SK-N-SH (cell line): ENCODE measurements around the gene SPRED1. TPM values are rescaled to one million over a fixed set of nuclear protein-coding genes. Genes with fewer than 3 reads are reported as not detected.

Experiments
- CTCF ChIA-PET: fragments of 300-600, 350-600 bp; formaldehyde crosslinking; extraction: SDS; loops from one replicate; lab custom pipeline; 2021; lab: Yijun Ruan, JAX
- POLR2A ChIA-PET: fragments of 350-600 bp; sonication (Branson Sonifier 250); formaldehyde crosslinking; extraction: SDS; loops from one replicate; lab custom pipeline; 2020; ENCODE audit warnings: antibody characterized with exemption, inconsistent platforms; lab: Yijun Ruan, JAX
- DNase-seq: peaks from one replicate; pipeline ENCODE4 v3.0.0; 2012
- H2AFZ ChIP-seq: fragments of 200-600 bp; sonication (generic); 2 replicates; pipeline ENCODE4 v1.8.1; 2016; ENCODE audit warnings: antibody characterized with exemption, mild to moderate bottlenecking, low read depth
- H3F3A ChIP-seq: fragments of 200-600 bp; sonication (generic); replicated peaks from 2 replicates; pipeline ENCODE3; 2016; ENCODE audit warnings: antibody characterized with exemption, mild to moderate bottlenecking; ENCODE audit not compliant: insufficient read depth
- H3K27ac ChIP-seq, 2 experiments: fragments of 200-500 bp in 1 of 2; fragments of 200-600 bp in 1 of 2; sonication (Bioruptor generic) in 1 of 2; sonication (generic), shearing (Covaris generic) in 1 of 2; 2 replicates each; pipeline versions ENCODE4 v1.5.1 to v1.6.1; 2014 to 2016; ENCODE audit warnings: low read depth in 2 of 2, inconsistent platforms in 1 of 2, low read length in 1 of 2, mild to moderate bottlenecking in 1 of 2, mixed read lengths in 1 of 2
- H3K27me3 ChIP-seq: fragments of 200-600 bp; sonication (generic), shearing (Covaris generic); 2 replicates; pipeline ENCODE4 v1.6.1; 2016; ENCODE audit warnings: mixed run types; ENCODE audit not compliant: insufficient read depth
- H3K36me3 ChIP-seq, 2 experiments: fragments of 200-500 bp in 1 of 2; fragments of 200-600 bp in 1 of 2; sonication (Bioruptor generic) in 1 of 2; sonication (generic) in 1 of 2; replicated peaks in 1 of 2; 2 replicates each; pipeline versions ENCODE3 to v1.5.1; 2014 to 2016; ENCODE audit warnings: low read length in 1 of 2, mild to moderate bottlenecking in 1 of 2; ENCODE audit not compliant: insufficient read depth in 2 of 2, control insufficient read depth in 1 of 2
- H3K4me1 ChIP-seq, 2 experiments: fragments of 200-500 bp in 1 of 2; fragments of 200-600 bp in 1 of 2; sonication (Bioruptor generic) in 1 of 2; sonication (generic), shearing (Covaris generic) in 1 of 2; 2 replicates each; pipeline versions ENCODE4 v1.5.1 to v1.6.1; 2014 to 2016; ENCODE audit warnings: low read depth in 1 of 2, low read length in 1 of 2, mixed run types in 1 of 2; ENCODE audit not compliant: insufficient read depth in 2 of 2, control insufficient read depth in 1 of 2
- H3K4me2 ChIP-seq: fragments of 200-600 bp; sonication (generic), shearing (Covaris generic); 2 replicates; pipeline ENCODE4 v1.6.1; 2017; ENCODE audit warnings: mixed run types
- H3K4me3 ChIP-seq, 2 experiments: fragments of 200-500 bp in 1 of 2; fragments of 200-600 bp in 1 of 2; sonication (Bioruptor generic) in 1 of 2; sonication (generic), shearing (Covaris generic) in 1 of 2; 2 replicates each; pipeline versions ENCODE4 v1.5.1 to v1.8.1; 2014 to 2016; ENCODE audit warnings: low read depth in 2 of 2, inconsistent platforms in 1 of 2, low read length in 1 of 2, mild to moderate bottlenecking in 1 of 2, mixed read lengths in 1 of 2, moderate library complexity in 1 of 2
- H3K79me2 ChIP-seq: fragments of 200-600 bp; sonication (generic); 2 replicates; pipeline ENCODE4 v1.8.1; 2017; ENCODE audit warnings: mild to moderate bottlenecking; ENCODE audit not compliant: insufficient read depth
- H3K9ac ChIP-seq: fragments of 200-600 bp; sonication (generic); 2 replicates; pipeline ENCODE4 v1.6.1; 2017; ENCODE audit warnings: mixed run types
- H3K9me2 ChIP-seq: fragments of 200-600 bp; sonication (generic); 2 replicates; pipeline ENCODE4 v1.6.1; 2017; ENCODE audit warnings: mixed run types
- H3K9me3 ChIP-seq: fragments of 200-600 bp; sonication (generic); 2 replicates; pipeline ENCODE4 v1.6.1; 2017; ENCODE audit warnings: mixed run types, mild to moderate bottlenecking, moderate library complexity
- H4K20me1 ChIP-seq: fragments of 200-600 bp; sonication (generic); 2 replicates; pipeline ENCODE4 v1.6.1; 2017; ENCODE audit warnings: mild to moderate bottlenecking, mixed run types; ENCODE audit not compliant: insufficient read depth
- EZH2phosphoT487 ChIP-seq: fragments of 200-600 bp; sonication (generic); IDR thresholded peaks from 2 replicates; pipeline ENCODE4 v1.6.1; 2017; ENCODE audit warnings: low read depth, mixed run types, mild to moderate bottlenecking, antibody characterized with exemption, moderate library complexity, borderline replicate concordance
- FOSL2 ChIP-seq: IDR thresholded peaks from 2 replicates; pipeline ENCODE4 v1.4.0; 2012; ENCODE audit warnings: low read depth, mild to moderate bottlenecking, moderate library complexity, borderline replicate concordance
- FOXM1 ChIP-seq: IDR thresholded peaks from 2 replicates; pipeline ENCODE4 v1.4.0; 2012; ENCODE audit warnings: low read depth, mild to moderate bottlenecking
- MAX ChIP-seq: IDR thresholded peaks from 2 replicates; pipeline ENCODE4 v1.4.0; 2012; ENCODE audit warnings: low read depth
- MEF2A ChIP-seq: IDR thresholded peaks from 2 replicates; pipeline ENCODE4 v1.4.0; 2012; ENCODE audit warnings: low read depth, borderline replicate concordance
- NRF1 ChIP-seq: IDR thresholded peaks from 2 replicates; pipeline ENCODE4 v1.6.1; 2012; ENCODE audit warnings: low read depth, mild to moderate bottlenecking, low read length
- POLR2AphosphoS5 ChIP-seq: IDR thresholded peaks from 2 replicates; pipeline ENCODE4 v1.6.1; 2012; ENCODE audit warnings: low read depth, low read length
- RAD21 ChIP-seq: IDR thresholded peaks from 2 replicates; pipeline ENCODE4 v1.6.1; 2012; ENCODE audit warnings: mild to moderate bottlenecking, low read length
- TCF12 ChIP-seq: IDR thresholded peaks from 2 replicates; pipeline ENCODE4 v1.4.0; 2012
- TEAD4 ChIP-seq: IDR thresholded peaks from 2 replicates; pipeline ENCODE4 v1.4.0; 2012; ENCODE audit warnings: mild to moderate bottlenecking, borderline replicate concordance; ENCODE audit not compliant: insufficient read depth
- YY1 ChIP-seq: IDR thresholded peaks from 2 replicates; pipeline ENCODE4 v1.4.0; 2012; ENCODE audit warnings: low read depth, mild to moderate bottlenecking
- WGBS: methylation state at CpG from one replicate; pipeline ENCODE4 v1.1.6; 2017; ENCODE audit warnings: low lambda C conversion rate; 5-methylcytosine and 5-hydroxymethylcytosine counted together
- polyA plus RNA-seq, 3 experiments: library from polyadenylated mRNA; depleted of rRNA; stranded (reverse); fragments of >200 nt; gene quantifications; 2 replicates each; pipeline ENCODE4 v1.2.3, GENCODE V29; 2012
- TF ChIP-seq, protein P1 (sequence below): fragments of 200-600 bp; sonication (generic); IDR thresholded peaks from 2 replicates; pipeline ENCODE4 v1.6.1; 2017; ENCODE audit warnings: antibody characterized with exemption, mild to moderate bottlenecking, moderate library complexity
- TF ChIP-seq, protein P2 (sequence below): IDR thresholded peaks from 2 replicates; pipeline ENCODE4 v1.6.1; 2012; ENCODE audit warnings: mild to moderate bottlenecking, low read depth, low read length, moderate library complexity

The SPRED1 gene
- polyA plus RNA-seq, 1 of the 3 experiments (the other 2 are of a cell fraction) = 4.4 TPM

- H3K36me3 ChIP-seq = peaks cover 0 to 11% of the 10 kb centered on the region in 2 experiments
- H4K20me1 ChIP-seq = peaks cover 100% of the 10 kb centered on the region
- peaks cover 7% of the 10 kb centered on the region for H3F3A ChIP-seq
- peaks cover 0 to 2% of the 10 kb centered on the region in 2 experiments; a peak in 2 of 4 replicates for H3K4me1 ChIP-seq
- no peaks in the 10 kb centered on the region for H3K9me3 ChIP-seq
- H2AFZ ChIP-seq = no peak overlapping the region
- no peak overlapping the region for H3K4me2 ChIP-seq
- H3K27me3 ChIP-seq = no peaks in the 10 kb centered on the region
- no peak overlapping the region for H3K27ac ChIP-seq
- no peak overlapping the region for H3K4me3 ChIP-seq
- H3K9ac ChIP-seq = no peak overlapping the region
- POLR2A ChIA-PET = no interaction called here
- CTCF ChIA-PET = interaction anchor here (1.2 kb wide), 1 partner anchor 13 kb away, joined by 4 read pairs; no protein-coding TSS in a partner anchor
- WGBS = 85% methylated on average over 8 of the region's 8 CpGs
- peaks cover 100% of the 10 kb centered on the region for H3K79me2 ChIP-seq
- H3K9me2 ChIP-seq = no peaks in the 10 kb centered on the region
- TF ChIP-seq MAX (no peak), NRF1 (no peak), POLR2AphosphoS5 (no peak), EZH2phosphoT487 (no peak), TEAD4 (no peak), FOXM1 (no peak), MEF2A (no peak), FOSL2 (no peak), RAD21 (no peak), TCF12 (no peak), YY1 (no peak)
- TF ChIP-seq, protein P1, sequence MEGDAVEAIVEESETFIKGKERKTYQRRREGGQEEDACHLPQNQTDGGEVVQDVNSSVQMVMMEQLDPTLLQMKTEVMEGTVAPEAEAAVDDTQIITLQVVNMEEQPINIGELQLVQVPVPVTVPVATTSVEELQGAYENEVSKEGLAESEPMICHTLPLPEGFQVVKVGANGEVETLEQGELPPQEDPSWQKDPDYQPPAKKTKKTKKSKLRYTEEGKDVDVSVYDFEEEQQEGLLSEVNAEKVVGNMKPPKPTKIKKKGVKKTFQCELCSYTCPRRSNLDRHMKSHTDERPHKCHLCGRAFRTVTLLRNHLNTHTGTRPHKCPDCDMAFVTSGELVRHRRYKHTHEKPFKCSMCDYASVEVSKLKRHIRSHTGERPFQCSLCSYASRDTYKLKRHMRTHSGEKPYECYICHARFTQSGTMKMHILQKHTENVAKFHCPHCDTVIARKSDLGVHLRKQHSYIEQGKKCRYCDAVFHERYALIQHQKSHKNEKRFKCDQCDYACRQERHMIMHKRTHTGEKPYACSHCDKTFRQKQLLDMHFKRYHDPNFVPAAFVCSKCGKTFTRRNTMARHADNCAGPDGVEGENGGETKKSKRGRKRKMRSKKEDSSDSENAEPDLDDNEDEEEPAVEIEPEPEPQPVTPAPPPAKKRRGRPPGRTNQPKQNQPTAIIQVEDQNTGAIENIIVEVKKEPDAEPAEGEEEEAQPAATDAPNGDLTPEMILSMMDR = no peak
- TF ChIP-seq, protein P2, sequence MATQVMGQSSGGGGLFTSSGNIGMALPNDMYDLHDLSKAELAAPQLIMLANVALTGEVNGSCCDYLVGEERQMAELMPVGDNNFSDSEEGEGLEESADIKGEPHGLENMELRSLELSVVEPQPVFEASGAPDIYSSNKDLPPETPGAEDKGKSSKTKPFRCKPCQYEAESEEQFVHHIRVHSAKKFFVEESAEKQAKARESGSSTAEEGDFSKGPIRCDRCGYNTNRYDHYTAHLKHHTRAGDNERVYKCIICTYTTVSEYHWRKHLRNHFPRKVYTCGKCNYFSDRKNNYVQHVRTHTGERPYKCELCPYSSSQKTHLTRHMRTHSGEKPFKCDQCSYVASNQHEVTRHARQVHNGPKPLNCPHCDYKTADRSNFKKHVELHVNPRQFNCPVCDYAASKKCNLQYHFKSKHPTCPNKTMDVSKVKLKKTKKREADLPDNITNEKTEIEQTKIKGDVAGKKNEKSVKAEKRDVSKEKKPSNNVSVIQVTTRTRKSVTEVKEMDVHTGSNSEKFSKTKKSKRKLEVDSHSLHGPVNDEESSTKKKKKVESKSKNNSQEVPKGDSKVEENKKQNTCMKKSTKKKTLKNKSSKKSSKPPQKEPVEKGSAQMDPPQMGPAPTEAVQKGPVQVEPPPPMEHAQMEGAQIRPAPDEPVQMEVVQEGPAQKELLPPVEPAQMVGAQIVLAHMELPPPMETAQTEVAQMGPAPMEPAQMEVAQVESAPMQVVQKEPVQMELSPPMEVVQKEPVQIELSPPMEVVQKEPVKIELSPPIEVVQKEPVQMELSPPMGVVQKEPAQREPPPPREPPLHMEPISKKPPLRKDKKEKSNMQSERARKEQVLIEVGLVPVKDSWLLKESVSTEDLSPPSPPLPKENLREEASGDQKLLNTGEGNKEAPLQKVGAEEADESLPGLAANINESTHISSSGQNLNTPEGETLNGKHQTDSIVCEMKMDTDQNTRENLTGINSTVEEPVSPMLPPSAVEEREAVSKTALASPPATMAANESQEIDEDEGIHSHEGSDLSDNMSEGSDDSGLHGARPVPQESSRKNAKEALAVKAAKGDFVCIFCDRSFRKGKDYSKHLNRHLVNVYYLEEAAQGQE = no peak
- TF ChIP-seq, all 33 proteins: peak for 0
- no peak for DNase-seq
Observed at GRCh38 chr15:38283010-38283409, 30.4 kb downstream of the SPRED1 start.
